Stimulated activated naive CD8-positive, alpha-beta T cell treated with anti-CD3 and anti-CD28 coated beads, Interleukin-15, Interleukin-2, amounts not matched to agents 100 ng/mL and 50 ng/mL, for 24 hours (primary cell): ENCODE measurements around the gene RAB7A.

Source experiments
- H3K27ac Mint-ChIP-seq: one replicate; pipeline ENCODE4 v1.8.0; 2021; ENCODE audit warnings: mild to moderate bottlenecking, mixed read lengths
- H3K27me3 Mint-ChIP-seq: one replicate; pipeline ENCODE4 v1.8.0; 2021; ENCODE audit warnings: mixed read lengths
- H3K36me3 Mint-ChIP-seq: one replicate; pipeline ENCODE4 v1.8.0; 2021; ENCODE audit warnings: low read depth, mixed read lengths
- H3K4me1 Mint-ChIP-seq: one replicate; pipeline ENCODE4 v1.8.0; 2021; ENCODE audit warnings: low read depth, mixed read lengths
- H3K4me3 Mint-ChIP-seq: one replicate; pipeline ENCODE4 v1.8.0; 2021; ENCODE audit warnings: mild to moderate bottlenecking, mixed read lengths
- H3K9me3 Mint-ChIP-seq: one replicate; pipeline ENCODE4 v1.8.0; 2021; ENCODE audit warnings: mixed read lengths

The RAB7A gene

DNA sequence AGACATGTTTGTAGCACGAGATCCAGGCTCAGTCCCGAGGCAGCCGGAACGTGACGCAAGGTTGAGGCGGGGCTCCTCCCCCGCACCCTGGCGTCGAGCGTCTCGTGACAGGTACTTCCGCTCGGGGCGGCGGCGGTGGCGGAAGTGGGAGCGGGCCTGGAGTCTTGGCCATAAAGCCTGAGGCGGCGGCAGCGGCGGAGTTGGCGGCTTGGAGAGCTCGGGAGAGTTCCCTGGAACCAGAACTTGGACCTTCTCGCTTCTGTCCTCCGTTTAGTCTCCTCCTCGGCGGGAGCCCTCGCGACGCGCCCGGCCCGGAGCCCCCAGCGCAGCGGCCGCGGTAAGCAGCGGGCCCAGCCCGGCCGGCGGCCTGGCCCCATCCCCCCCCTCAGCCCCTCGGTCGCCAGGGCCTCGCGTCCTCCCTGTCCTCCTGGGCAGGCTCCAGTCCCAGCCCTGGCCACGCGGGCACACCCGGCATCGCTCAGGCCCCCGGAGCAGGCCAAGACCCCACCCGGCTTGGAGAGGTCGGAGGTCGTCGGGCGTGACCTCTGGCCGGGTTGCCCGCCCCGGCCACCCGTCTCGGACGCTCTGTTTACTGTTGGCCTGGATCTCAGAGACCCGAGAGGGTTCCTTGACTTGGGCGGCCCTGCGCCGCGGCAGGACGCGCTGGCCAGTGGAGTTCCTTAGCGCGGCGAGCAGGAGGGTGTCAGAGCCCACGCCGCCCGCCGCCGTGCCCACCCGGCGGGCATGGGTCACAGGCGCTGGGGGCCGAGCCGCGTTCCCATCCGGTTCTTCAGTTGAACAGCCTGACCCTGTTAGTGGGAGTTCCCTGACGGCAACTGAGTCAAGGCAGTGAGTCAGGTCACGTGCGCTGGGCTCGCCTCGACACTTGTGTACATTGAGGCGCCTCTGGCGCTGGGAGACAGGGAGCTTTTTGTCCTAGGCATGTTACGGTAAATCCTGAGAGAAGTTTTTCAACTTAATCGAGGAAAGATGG is at the start of gene RAB7A:
Gene RAB7A (plus strand): TSS at position 161 of the 994 bp plus-strand sequence. CDS start 69,185 bp downstream, outside the sequence.
- H3K27me3 Mint-ChIP-seq = peaks cover 1% of the 10 kb centered on the region
- peak within 1 kb of the TSS; percentile 93 for H3K4me3 Mint-ChIP-seq
- peaks cover 36% of the 10 kb centered on the region for H3K36me3 Mint-ChIP-seq
- peak within 1 kb of the TSS; percentile 90 for H3K27ac Mint-ChIP-seq
- peaks cover 6% of the 10 kb centered on the region for H3K9me3 Mint-ChIP-seq
- peaks cover 58% of the 10 kb centered on the region for H3K4me1 Mint-ChIP-seq

DNA sequence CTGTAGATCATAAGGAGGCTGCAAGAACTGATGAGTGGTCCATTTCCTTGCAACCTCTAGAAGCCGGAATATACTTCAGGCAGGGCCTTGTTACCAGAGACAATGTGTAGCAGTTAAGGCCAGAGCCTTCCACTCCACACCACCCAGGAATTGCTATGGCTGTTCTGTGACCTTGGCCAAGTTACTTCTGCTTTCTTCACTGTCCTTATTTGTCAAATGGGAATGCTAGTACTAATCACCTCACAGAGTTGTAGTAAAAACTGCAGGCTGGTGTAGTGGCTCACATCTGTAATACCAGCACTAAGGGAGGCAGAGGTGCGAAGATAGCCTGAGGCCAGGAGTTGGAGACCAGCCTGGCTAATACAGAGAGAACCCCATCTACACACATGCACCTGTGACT is 46.6 kb upstream of the RAB7A start:
- Mint-ChIP-seq H3K9me3 (no peaks in the 10 kb centered on the region), H3K27ac (no peak overlapping the region)

DNA sequence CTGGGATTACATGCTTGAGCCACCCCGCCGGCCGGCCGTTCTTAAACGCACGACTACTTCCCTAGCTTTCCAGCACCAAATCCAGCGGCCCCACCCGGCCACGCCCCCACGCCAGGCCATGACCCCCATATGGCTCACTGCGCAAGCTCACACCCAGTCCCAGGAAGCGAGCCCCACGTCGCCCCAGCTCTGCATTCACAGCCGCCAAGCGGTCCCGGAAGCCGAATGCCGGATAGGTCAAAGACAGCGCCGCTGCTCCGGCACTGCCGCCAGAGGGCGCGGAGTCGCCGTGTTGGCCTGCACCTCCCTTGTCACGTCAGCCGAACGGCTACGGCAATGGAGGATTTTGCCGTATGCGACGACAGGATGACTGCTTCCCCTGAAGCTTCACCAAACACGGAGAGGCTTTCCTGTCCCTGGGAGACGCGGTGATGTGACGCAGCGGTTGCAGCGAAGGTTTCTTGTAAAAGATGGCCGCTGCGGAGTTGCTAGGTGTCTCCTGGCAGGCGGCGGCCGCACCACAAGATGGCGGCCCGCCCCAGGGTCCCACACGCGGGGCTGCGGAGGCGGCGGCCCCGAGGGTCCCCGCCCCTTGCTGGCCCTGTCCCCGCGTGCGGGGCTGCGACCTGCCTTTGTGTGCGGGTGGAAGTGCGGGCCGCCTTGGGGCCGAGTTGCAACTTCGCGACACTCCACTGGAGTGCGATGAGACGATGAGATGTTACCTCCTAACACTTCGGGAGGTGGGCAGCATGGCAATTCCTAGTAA is 45.2 kb upstream of the RAB7A start:
- H3K4me1 Mint-ChIP-seq = peaks cover 43% of the 10 kb centered on the region
- H3K4me3 Mint-ChIP-seq = peak overlapping the region; percentile 88
- peak overlapping the region; percentile 98 for H3K27ac Mint-ChIP-seq
- no peaks in the 10 kb centered on the region for H3K27me3 Mint-ChIP-seq
- H3K9me3 Mint-ChIP-seq = no peaks in the 10 kb centered on the region
- no peaks in the 10 kb centered on the region for H3K36me3 Mint-ChIP-seq

More for the DNA sequence above, 46.6 kb upstream of the RAB7A start:
- Mint-ChIP-seq H3K27me3 (no peaks in the 10 kb centered on the region), H3K36me3 (no peaks in the 10 kb centered on the region), H3K4me3 (peak overlapping the region; percentile 88), H3K4me1 (peaks cover 50% of the 10 kb centered on the region)

DNA sequence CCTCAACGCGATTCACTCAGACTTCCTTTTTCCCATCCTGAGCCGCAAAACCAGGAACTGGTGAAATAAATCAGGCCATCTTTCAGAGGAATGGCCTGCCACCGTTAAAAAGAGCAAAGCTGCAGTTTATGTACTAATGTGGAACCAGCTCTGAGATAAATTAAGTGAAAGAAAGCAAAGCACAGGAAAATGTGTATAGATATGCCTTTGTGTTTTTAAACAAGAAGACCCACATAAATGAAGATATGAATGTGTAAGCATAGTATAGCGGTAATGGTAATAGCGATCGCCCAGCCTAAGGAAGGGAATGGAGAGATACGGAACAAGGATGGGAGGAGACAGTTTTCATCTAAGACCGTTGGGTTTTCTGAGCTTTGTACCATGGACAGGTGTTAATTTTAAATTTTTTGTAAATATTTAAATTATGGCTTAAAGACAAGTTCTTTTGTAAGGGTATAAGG is 44.6 kb upstream of the RAB7A start:
- Mint-ChIP-seq H3K27me3 (no peaks in the 10 kb centered on the region), H3K36me3 (no peaks in the 10 kb centered on the region), H3K27ac (peak overlapping the region; percentile 98), H3K4me1 (peaks cover 42% of the 10 kb centered on the region), H3K4me3 (peak overlapping the region; percentile 88), H3K9me3 (no peaks in the 10 kb centered on the region)

DNA sequence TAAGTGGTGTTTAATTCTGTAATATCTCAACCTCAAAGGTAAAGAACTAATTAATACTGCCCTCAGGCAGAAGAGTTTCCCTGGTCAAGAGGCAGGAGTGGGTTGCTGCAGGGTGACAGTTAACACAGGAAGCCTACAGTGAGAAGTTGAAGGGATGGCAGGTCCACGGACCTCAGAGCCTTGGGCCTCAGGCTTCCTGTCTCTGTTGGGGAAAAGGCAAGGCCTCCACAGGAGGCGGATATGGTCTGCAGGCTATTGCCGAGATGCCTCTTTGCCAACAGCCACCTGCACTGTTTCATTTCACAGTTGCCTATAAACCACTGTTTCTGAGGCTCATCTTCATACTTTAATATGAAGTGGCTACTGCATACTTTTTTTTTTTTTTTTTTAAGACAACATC is 42.0 kb upstream of the RAB7A start:
- no peaks in the 10 kb centered on the region for H3K27me3 Mint-ChIP-seq
- no peak overlapping the region for H3K4me3 Mint-ChIP-seq
- no peaks in the 10 kb centered on the region for H3K36me3 Mint-ChIP-seq
- H3K27ac Mint-ChIP-seq = no peak overlapping the region
- H3K4me1 Mint-ChIP-seq = peaks cover 41% of the 10 kb centered on the region
- no peaks in the 10 kb centered on the region for H3K9me3 Mint-ChIP-seq

DNA sequence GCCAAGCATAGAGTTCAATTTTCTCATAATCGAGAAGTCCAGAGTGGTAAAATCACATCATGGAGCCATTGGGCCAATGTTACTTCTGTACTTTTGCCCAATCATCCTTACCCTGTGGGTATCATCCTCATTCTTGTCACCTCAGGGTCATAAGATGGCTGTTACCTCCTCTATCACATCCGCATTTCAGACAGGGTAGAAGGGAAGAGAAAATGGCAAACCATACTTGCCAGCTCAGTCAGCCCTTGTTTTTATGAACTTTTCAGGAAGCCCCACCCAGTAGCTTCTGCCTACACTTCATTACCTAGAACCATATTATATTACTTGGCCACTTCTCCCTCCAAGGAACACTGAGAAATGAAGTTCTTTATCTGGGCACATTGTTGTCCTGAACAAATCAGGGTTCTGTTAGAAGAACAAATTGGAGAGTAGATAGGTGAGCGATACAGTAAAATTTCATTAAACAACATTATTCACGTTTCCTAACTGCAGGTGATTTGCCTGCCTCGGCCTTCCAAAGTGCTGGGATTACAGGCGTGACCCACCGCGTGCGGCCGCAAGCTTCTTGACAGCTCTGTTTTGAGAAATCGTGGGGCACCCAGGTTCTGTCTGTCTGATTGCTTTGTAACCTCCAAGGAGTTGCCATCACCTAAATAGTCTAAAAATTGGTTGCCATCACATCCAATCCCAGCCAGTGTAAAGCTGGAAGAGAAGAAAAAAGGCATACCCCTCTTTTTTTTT is 40.8 kb upstream of the RAB7A start:
- Mint-ChIP-seq H3K36me3 (no peaks in the 10 kb centered on the region), H3K27me3 (no peaks in the 10 kb centered on the region), H3K4me1 (peaks cover 31% of the 10 kb centered on the region), H3K9me3 (no peaks in the 10 kb centered on the region), H3K27ac (no peak overlapping the region), H3K4me3 (no peak overlapping the region)

DNA sequence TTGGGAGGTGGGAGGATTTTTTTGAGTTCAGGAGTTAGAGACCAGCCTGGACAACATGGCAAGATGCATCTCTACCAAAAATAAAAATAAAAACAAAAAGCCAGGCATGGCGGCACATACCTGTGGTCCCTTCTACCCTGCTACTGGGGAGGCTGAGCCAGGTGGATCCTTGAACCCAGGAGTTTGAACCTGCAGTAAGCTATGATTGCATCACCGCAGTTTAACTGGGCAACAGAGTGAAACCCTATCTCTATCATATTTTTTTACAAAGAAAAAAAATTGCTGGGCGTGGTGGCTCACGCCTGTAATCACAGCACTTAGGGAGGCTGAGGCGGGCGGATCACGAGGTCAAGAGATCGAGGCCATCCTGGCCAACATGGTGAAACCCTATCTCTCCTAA is 39.5 kb upstream of the RAB7A start:
- Mint-ChIP-seq H3K9me3 (no peaks in the 10 kb centered on the region), H3K4me3 (no peak overlapping the region), H3K4me1 (peaks cover 21% of the 10 kb centered on the region), H3K36me3 (no peaks in the 10 kb centered on the region), H3K27me3 (no peaks in the 10 kb centered on the region), H3K27ac (no peak overlapping the region)

DNA sequence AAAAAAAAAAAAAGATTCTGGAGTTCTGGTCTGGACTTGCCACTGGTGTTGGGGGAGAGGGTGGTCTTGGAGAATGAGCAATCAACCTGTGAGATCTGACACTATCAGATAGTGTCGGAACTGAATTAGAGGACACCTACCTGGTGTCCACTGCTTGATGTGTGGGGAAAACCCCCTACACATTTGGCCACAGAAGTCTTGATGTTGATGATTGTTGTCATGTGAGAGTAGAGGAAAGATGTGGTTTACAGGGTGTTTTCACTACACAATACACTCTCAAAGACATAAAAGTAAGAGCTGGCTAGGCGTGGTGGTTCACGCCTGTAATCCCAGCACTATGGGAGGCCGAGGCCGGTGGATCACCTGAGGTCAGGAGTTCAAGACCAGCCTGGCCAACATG is 36.9 kb upstream of the RAB7A start:
- no peaks in the 10 kb centered on the region for H3K36me3 Mint-ChIP-seq
- peak overlapping the region; percentile 46 for H3K27ac Mint-ChIP-seq
- peaks cover 10% of the 10 kb centered on the region for H3K4me1 Mint-ChIP-seq
- H3K9me3 Mint-ChIP-seq = no peaks in the 10 kb centered on the region
- no peak overlapping the region for H3K4me3 Mint-ChIP-seq
- no peaks in the 10 kb centered on the region for H3K27me3 Mint-ChIP-seq

DNA sequence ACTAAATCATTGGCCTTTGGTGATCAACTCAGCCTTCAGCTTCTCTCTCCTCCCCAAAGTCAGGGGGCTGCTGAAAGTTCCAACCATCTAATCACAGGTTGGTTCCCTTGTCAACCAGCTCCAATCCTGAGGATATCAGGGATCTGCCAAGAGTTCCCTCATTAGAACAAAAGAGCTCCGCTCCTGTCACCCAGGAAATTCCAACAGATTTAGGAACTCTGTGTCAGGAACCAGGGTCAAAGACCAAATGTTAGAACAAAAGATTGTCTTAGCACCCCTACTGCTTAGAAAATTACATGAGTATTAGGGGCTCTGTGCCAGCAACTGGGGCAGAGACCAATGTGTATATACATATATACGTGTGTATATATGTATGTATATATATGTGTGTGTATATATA is 32.3 kb upstream of the RAB7A start:
- Mint-ChIP-seq H3K4me3 (no peak overlapping the region), H3K9me3 (no peaks in the 10 kb centered on the region), H3K27ac (no peak overlapping the region), H3K36me3 (no peaks in the 10 kb centered on the region), H3K27me3 (no peaks in the 10 kb centered on the region), H3K4me1 (no peaks in the 10 kb centered on the region)

DNA sequence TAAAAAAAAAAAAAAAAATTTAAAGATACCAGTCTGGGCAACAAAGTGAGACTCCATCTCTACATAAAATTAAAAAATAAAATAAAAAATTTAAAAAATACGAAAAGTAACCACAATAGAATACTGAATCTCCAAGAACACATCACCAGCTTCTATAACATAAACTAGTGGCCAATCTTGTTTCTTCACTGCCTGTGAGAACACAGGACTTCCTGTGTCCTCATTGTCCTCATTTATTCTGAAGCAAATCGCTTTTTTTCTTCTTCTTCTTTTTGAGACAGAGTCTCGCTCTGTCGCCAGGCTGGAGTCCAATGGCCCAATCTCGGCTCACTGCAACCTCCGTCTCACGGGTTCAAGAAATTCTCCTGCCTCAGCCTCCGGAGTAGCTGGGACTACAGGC is 28.6 kb upstream of the RAB7A start:
- H3K4me3 Mint-ChIP-seq = no peak overlapping the region
- no peaks in the 10 kb centered on the region for H3K4me1 Mint-ChIP-seq

DNA sequence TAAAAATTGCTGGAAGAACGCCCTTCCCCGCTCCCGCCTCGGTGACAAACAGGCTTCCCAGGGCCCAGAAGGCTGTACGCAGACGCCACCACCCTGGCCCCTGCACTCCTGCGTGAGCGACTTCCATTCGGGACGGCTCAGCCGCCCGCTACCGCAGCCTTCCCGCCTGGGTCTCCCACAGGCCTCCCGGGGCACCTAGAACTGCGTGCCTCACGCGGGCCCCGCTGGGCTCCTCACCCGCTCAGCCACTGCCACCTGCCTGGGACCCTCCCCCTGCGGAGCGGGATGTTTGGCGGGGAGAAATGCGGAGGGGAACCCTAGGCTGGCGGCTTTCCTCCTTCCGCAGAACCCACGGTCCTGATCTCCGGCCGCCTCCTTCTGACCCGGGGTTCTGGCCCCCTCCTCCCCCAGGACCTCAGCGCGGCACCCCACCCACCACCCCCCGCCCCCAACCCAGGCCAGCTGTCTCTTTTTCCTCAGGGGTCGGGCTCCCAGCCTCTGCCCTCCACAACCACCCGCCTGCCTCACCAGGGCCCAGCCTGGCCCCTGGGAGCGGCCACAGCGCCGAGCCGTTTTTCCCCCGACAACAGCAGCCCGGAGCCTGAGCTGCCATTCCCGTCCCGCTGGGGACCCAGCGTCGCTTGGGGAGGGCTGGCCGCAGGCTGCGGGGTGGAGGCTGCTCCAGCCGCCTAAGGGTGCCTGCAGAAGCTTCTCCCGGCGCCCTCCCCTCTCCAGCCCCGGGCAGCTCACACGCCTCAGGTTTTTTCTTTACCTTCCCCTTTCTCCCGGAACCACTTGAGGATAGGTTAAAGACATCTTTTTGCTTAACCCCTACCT is 27.6 kb upstream of the RAB7A start:
- Mint-ChIP-seq H3K27ac (no peak overlapping the region), H3K4me3 (peak overlapping the region; percentile 60), H3K27me3 (no peaks in the 10 kb centered on the region), H3K36me3 (no peaks in the 10 kb centered on the region), H3K9me3 (no peaks in the 10 kb centered on the region), H3K4me1 (no peaks in the 10 kb centered on the region)

More for the DNA sequence above, 28.6 kb upstream of the RAB7A start:
- H3K27ac Mint-ChIP-seq = no peak overlapping the region
- no peaks in the 10 kb centered on the region for H3K9me3 Mint-ChIP-seq
- H3K36me3 Mint-ChIP-seq = no peaks in the 10 kb centered on the region
- H3K27me3 Mint-ChIP-seq = no peaks in the 10 kb centered on the region

DNA sequence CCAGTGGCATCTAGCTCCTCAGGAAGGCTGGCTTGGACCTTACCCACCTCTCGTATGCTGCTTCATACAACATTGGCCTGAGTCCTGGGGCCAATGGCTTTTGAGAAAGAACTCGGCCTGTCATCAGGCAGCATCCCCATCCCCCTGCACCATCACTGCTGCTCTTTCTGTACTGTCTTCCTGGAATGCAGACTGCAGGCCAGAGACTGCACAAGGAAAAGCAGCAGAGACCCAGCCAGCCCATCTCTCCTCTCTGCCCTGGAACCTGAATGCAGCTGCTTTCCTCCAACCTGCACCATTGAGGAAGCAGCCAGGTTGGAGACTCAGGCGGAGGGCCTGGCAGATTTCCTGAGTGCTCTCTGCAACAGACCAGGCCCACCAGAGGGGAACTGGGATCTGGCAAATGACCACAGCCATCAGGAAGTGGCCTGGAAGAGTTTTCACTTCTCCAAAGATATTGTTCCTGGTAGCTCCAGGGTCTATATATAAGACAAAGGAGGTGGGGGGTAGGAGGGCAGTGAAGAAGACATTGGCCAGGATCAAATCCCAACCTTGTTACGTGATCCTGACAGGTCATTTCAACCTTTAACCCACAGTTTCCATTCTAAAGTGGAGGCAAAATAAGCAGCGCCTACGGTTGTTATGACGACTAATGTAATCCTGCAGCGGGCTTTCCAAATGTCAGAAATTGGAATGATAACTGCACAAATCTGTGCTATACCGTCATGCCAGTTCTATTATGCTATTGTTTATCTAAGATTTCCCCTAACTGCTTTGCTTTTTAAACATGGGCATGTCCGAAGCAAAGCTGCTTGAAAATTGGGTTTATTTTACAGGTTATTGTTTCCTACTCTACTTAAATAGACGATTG is 24.4 kb upstream of the RAB7A start:
- H3K9me3 Mint-ChIP-seq = no peaks in the 10 kb centered on the region
- no peaks in the 10 kb centered on the region for H3K27me3 Mint-ChIP-seq
- H3K27ac Mint-ChIP-seq = no peak overlapping the region
- no peaks in the 10 kb centered on the region for H3K36me3 Mint-ChIP-seq
- H3K4me1 Mint-ChIP-seq = no peaks in the 10 kb centered on the region
- no peak overlapping the region for H3K4me3 Mint-ChIP-seq

DNA sequence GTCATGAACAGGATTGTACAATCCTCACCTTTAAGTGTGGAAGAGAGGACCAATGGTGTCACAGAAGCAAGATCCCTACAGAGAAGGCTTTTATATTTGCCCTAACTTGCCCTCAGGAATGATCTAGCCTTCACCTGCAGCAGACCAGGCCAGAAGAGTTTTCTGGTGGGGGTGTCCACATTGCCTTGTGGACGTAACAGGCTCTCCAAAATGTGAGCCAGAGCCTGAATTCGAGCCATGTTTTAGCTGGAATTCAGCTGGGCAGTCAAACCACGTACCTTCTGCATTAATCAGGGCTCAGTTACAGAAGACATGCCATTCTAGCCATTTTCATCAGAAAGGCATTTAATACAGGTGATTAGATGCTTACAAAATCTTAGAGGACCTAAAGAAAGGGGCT is 23.6 kb upstream of the RAB7A start:
- Mint-ChIP-seq H3K4me1 (no peaks in the 10 kb centered on the region), H3K27ac (no peak overlapping the region), H3K4me3 (no peak overlapping the region), H3K36me3 (no peaks in the 10 kb centered on the region), H3K9me3 (no peaks in the 10 kb centered on the region), H3K27me3 (no peaks in the 10 kb centered on the region)
